Motor neuron (in vitro differentiated cells): ENCODE data around the gene XRCC4. TPM values are rescaled to one million over a fixed set of nuclear protein-coding genes. Genes with fewer than 3 reads are reported as not detected.
A peak's percentile ranks its signal among the peaks of the same experiment; 100 is the strongest.
"Not testable (repeated sequence)": the region's sequence is repeated elsewhere in the genome, so short reads cannot be mapped to it uniquely, and the experiment has no call there.

Experiments used
- ATAC-seq, 8 experiments: fragments of 200-7000 bp; cut with Tn5 transposase; replicated peaks in 6 of 8; 2 replicates each; pipeline ENCODE4 v1.8.0; 2021; ENCODE audit warnings: mild to moderate bottlenecking in 8 of 8, moderate library complexity in 8 of 8
- H3K27ac ChIP-seq, 2 donors: fragments of 250-450 bp; sonication (Bioruptor Pico); 2 replicates each; pipeline ENCODE4 v1.9.0; 2021; ENCODE audit warnings: antibody characterized with exemption in 2 of 2, mild to moderate bottlenecking in 2 of 2, moderate library complexity in 1 of 2
- H3K4me1 ChIP-seq, 2 donors: fragments of 250-450 bp; sonication (Bioruptor Pico); replicated peaks in 1 of 2; 2 replicates each; pipeline ENCODE4 v1.6.1; 2021; ENCODE audit warnings: antibody characterized with exemption in 2 of 2, mild to moderate bottlenecking in 2 of 2, moderate library complexity in 1 of 2
- H3K4me3 ChIP-seq, 5 donors: fragments of 250-450 bp; sonication (Bioruptor Pico); 2 replicates each; pipeline ENCODE4 v1.9.0; 2021; ENCODE audit warnings: antibody characterized with exemption in 5 of 5, mild to moderate bottlenecking in 5 of 5, moderate library complexity in 4 of 5
- WGBS, 10 experiments: fragments of 450-650 bp; shearing (Covaris generic); methylation state at CpG; one replicate each; pipeline ENCODE4 v1.0.0; 2022; 5-methylcytosine and 5-hydroxymethylcytosine counted together
- in situ Hi-C, 9 experiments: fragments of 400-800 bp; cut with MboI; loops; one replicate each; pipeline ENCODE4 v1.15.0; 2021; ENCODE audit warnings: low sequenced_read_pairs in 9 of 9, low pct_unique_long_range_greater_than_20kb in 2 of 9; ENCODE audit not compliant: unreplicated experiment in 9 of 9
- total RNA-seq, 8 experiments: library from RNA; unstranded; fragments of 300-600 nt; gene quantifications; 2 replicates each; pipeline versions ENCODE4 v1.2.3 to v1.2.4, GENCODE V29; 2022

The XRCC4 gene
- total RNA-seq, 8 experiments from 2014 or later = 8.4 to 16.8 (median 11.8) TPM

DNA sequence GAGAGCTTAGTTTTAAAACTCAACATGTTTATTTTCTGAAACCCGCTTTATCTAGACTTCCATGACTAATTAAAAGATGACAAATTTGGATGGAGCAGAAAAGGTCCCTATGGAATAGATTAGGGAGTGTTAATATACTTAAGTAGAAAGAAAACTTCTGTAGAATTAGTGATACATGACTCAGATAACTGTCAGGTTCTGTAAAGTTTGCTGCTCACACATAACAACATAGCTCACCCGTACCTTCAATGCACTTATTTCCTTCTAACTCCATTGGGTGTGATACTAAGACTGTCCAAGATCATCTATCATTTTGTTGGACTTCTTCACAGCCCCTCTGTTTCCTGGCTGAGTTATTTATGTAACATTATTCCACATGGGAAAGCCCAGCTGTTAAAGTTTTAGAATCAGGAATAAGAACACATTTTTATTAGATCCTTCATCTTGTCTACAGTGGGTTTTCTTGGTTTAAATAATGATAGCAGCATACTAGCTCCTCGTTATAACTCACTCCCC, 27.9 kb upstream of the XRCC4 start:
- no peak for ATAC-seq
- no peaks in the 10 kb centered on the region for H3K4me1 ChIP-seq
- H3K4me3 ChIP-seq = no peak overlapping the region
- in situ Hi-C loops = no loop called here
- no peak overlapping the region for H3K27ac ChIP-seq
- 11 to 100% (median 84%) methylated on average over 1 to 3 of the region's 3 CpGs for WGBS, 10 experiments

DNA sequence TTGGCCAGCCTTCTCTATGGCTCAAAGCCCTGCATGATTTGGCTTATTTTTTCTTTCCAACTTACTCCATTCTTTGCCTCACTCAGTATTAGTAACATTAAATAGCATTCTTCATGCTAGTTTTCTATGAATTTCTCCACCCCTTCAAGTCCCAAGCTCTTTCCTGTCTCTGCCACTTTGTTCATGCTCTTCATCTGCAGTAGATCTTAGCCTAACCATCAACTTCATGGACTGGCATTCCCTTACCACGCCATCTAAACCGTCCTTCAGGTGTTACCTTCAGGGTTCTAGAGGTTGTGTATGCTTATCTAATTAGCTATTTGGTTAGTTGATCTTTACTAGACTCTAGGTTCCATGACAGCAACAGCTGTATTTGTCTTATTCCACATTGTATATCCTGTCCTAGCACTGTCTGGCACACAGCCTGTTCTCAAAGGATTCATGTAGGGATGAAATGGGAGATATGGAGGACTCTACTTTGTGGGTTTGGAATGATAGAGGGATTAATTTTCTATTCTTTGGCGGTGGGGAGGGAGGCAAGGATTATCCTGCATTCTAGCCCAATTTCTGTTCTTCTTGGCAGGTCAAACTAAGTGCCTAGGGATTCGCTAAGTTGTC, 26.5 kb upstream of the XRCC4 start:
- in situ Hi-C loops = no loop called here
- Histone ChIP-seq H3K4me3 (no peak overlapping the region), H3K27ac (no peak overlapping the region), H3K4me1 (no peaks in the 10 kb centered on the region)
- no peak for ATAC-seq
- 89 to 100% (median 100%) methylated on average over 1 to 4 of the region's 4 CpGs; no CpG with 5 or more reads in 1 of the 10 experiments for WGBS, 10 experiments

DNA sequence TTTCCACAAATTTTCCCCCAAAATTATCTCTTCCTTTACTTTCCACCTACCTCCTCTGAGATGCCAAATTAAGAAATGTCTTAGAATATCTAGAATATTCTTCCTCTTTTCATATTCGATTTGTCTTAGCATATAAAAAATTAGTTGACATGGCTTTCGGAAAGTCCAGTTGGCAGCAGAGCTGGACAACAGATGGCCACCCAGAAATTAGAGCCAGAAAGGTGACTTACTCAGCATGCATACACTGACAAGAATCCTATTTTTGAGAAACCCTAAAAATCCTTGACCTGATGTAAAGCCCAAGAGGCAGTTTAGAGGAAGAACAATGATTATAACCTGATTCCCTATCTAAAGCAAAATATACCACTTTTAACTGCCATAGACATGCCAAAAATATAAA, 22.2 kb upstream of the XRCC4 start:
- 54 to 100% (median 83%) methylated on average over 1 to 2 of the region's 2 CpGs for WGBS, 10 experiments
- no peak for ATAC-seq
- H3K27ac ChIP-seq = no peak overlapping the region
- no peak overlapping the region for H3K4me3 ChIP-seq
- H3K4me1 ChIP-seq = no peaks in the 10 kb centered on the region
- in situ Hi-C loops = no loop called here

DNA sequence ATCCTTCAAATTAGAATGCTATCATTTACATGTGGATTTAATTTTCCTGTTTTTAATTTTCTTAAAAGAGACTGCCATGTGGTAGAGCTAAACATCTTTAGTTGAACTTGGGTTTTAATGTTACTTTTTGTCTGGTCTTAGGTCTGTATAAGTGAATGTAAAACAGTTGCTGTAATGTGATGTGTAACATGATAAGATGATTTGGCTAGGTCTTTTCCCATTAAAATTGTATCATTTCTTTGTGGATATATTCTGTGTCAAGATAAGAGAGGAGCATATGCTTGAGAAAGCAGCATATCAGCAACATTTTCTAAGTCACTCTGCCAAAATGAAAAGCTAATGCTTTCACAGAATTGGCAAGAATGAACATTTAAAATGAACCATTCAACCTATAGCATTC, 18.6 kb upstream of the XRCC4 start:
- Histone ChIP-seq H3K4me1 (no peaks in the 10 kb centered on the region), H3K4me3 (no peak overlapping the region), H3K27ac (no peak overlapping the region)
- in situ Hi-C loops = no loop called here
- ATAC-seq = no peak

DNA sequence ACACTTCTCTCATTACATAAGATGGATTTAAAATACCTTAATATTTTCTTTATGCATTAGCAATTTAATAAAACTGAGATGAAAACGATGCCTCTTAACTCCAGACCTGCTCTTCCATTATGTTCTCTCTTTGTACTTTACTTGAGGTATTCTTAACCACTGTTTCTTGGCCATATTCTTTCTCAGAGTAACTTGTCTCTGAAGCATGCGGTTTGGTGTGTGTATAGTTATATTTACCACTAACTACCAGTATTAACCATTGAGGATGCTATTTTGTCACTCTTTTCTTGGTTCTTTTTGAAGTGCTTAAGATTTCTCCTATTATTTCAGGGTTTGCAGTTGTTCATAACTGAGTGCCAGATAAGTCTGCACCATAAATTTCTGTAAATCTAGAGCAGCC, 18.0 kb upstream of the XRCC4 start:
- Histone ChIP-seq H3K4me3 (no peak overlapping the region), H3K27ac (no peak overlapping the region), H3K4me1 (no peaks in the 10 kb centered on the region)
- in situ Hi-C loops = no loop called here
- WGBS, 10 experiments = 0 to 100% (median 92%) methylated on average over 1 to 2 of the region's 2 CpGs; no CpG with 5 or more reads in 1 of the 10 experiments
- ATAC-seq = no peak

DNA sequence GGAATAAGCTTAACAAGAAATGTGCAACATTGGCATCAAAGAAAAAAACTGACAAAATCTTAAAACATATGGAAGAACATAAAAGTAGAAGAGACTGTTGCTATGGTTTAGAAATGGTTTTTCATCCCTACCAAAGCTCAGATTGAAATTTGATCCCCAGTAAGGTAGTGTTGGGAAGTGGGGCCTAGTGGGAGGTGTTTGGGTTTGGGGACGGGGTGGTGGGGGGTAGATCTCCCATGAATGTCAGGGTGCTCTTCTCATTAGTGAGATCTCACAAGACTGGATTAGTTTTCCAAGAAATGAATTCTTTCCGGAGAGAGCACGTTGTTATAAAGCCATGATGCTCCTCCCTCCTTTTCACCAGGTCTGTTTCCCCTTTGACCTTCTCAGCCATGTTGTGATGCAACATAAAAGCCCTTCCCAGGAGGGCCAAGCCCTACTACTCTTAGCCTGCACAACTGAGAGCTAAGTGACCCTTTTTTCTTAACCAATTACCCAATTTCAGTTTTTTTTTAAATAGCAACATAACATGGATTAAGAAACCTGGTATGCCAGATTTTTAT, 10.7 kb upstream of the XRCC4 start:
- Histone ChIP-seq H3K27ac (no peak overlapping the region), H3K4me3 (no peak overlapping the region), H3K4me1 (peaks cover 0 to 6% of the 10 kb centered on the region in 2 donors)
- ATAC-seq = no peak
- in situ Hi-C loops = no loop called here
- 50 to 100% (median 59%) methylated on average over 1 to 2 of the region's 3 CpGs; no CpG with 5 or more reads in 6 of the 10 experiments for WGBS, 10 experiments

DNA sequence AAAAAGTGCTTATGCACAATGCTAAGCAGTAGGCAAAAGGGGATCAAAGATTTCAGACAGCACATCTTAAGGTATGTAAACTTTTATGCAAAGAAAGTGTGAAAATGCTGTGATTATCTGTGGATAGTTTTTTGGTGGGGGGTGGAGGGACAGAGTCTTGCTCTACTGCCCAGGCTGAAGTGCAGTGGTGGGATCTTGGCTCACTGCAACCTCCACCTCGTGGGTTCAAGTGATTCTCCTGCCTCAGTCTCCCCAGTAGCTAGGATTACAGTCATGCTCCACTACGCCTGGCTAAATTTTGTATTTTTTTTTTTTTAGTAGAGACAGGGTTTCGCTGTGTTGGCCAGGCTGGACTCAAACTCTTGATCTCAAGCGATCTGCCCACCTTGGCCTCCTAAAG, 10.0 kb upstream of the XRCC4 start:
- H3K27ac ChIP-seq, H3K4me3 ChIP-seq, ATAC-seq, H3K4me1 ChIP-seq, in situ Hi-C loops: not testable (repeated sequence)
- WGBS, 10 experiments = 83 to 100% (median 100%) methylated on average over 1 to 4 of the region's 4 CpGs; no CpG with 5 or more reads in 3 of the 10 experiments

DNA sequence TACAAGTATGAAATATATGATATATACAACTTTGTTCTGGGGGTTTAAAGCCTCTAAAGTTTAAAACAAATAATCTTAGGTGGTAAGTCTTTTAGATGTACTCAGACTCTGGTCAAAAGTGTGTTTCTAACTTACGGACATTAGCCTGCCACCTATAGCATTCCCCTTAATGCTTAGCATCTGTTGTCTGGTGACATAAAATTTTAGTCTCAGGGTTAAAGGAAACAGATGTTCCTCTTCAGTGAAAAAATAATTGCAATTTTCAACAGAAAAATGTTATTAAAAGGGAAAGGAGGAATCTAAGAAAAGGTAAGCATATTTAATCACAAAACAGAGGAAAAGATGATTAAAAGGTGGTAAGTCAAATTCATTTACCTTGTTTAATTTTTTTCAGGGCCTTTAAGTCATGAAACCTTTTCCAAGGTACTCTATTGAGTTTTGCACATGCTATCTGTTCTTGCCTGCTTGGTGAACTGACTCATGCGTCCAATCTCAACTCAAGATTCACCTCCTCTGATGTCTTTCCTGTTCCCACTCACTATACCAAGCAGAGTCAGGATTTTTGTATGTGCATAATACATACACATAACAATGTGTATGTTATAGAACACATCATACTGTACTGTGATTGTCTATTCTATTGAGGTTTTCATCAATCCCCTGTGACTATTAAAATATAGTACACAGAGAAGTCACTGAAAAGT, 8.1 kb upstream of the XRCC4 start:
- H3K4me1 ChIP-seq = peaks cover 0 to 6% of the 10 kb centered on the region in 2 donors
- no peak overlapping the region for H3K27ac ChIP-seq
- 61 to 100% (median 100%) methylated on average over 1 to 2 of the region's 2 CpGs; no CpG with 5 or more reads in 1 of the 10 experiments for WGBS, 10 experiments
- H3K4me3 ChIP-seq = no peak overlapping the region
- in situ Hi-C loops = no loop called here
- no peak for ATAC-seq

DNA sequence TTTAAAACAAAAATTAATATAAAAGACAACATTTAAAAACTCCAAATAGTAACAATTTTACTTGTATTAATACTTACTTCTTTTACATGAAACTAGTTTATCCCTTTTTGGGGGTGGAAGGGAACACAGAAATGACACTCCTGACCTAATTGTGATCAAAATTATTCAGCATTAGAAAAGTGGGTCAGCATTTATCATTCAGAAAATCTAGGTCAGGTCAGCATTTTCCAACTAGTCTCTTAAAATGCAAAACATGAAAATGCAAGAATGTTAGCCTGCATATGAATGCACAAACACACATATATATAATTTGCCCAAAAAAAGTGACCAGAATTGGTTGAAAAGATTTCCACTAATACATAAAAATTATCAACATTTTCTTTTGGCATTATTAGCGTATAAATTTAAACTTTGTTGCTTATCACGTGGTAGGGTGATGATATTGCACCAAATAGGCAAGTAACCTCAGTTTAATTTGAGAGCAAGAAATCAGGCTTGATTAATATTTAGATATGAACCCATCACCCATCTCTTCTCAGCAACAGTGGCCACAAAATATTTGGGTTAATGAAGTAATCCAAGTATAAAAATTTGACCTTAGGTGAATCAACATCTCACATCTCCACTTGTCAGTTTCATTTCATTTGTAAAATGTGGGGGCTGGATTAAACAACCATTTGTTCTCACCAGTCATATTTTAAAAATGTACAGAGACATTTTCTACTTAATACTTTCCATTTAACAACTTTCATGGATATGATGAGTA, 5.9 kb upstream of the XRCC4 start:
- in situ Hi-C loops = no loop called here
- no peak overlapping the region for H3K27ac ChIP-seq
- H3K4me1 ChIP-seq = peaks cover 0 to 13% of the 10 kb centered on the region in 2 donors
- no peak overlapping the region for H3K4me3 ChIP-seq
- ATAC-seq = peak in 1 of 8 experiments; percentile 26
- 20 to 100% (median 75%) methylated on average over 1 to 2 of the region's 2 CpGs; no CpG with 5 or more reads in 3 of the 10 experiments for WGBS, 10 experiments

DNA sequence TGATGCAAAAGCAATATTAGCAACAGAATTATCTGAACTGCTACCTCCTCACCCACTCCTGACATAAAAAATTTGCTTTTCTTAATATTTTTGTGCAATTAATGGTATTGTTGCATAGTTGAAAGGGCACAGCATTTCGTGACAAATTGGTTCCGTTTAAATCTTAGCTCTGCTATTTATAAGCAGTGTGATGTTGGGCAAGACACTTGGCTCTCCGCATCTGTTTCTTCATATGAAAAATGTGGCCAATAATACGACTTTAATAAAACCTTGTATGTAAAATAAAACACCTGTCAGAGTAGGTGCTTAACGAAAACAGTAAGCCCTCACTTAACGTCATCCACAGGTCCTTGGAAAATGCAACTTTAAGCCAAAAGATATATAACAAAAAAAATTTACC, 4.4 kb upstream of the XRCC4 start:
- 11 to 98% (median 90%) methylated on average over 2 to 6 of the region's 6 CpGs; no CpG with 5 or more reads in 1 of the 10 experiments for WGBS, 10 experiments
- in situ Hi-C loops = no loop called here
- Histone ChIP-seq H3K27ac (no peak overlapping the region), H3K4me1 (peaks cover 0 to 13% of the 10 kb centered on the region in 2 donors), H3K4me3 (no peak overlapping the region)
- no peak for ATAC-seq

DNA sequence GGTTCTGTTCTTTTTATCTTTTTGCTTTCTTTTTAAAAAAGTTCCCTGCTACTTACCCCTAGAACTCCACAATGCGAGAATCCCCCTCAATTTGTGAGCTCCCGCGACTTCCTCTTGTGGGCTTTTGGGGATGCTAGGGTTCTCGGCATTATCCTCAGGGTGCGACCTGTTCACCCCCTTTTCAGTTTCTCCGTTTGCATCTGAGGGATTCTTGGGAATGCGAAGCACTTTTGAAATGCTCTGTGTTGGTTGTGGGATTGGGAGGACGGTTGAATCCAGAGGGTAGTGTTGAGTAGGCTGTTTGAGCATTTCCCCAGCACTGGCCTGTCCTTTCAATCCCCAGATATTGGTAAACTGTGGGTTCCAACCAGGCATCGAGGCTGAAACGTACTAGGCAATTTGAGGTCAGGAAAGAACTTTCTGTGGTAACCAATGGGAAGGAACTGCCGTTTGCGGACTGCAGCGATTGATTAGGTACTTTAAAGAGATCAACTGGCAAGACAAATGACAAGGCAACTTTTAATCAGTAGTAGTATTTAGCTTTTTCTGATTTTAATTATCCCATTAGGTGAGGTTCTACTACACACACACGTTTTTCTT, 415 bp downstream of the XRCC4 start:
- Histone ChIP-seq H3K27ac (peak overlapping the region; percentile 71 to 81), H3K4me1 (peaks cover 0 to 16% of the 10 kb centered on the region in 2 donors), H3K4me3 (peak overlapping the region; percentile 69 to 99 (median 86))
- WGBS, 10 experiments = 0 to 13% (median 5%) methylated on average over 1 to 14 of the region's 14 CpGs; no CpG with 5 or more reads in 1 of the 10 experiments
- ATAC-seq = peak in 7 of 8 experiments; percentile 1 to 12 (median 4)
- in situ Hi-C loops = no loop called here

DNA sequence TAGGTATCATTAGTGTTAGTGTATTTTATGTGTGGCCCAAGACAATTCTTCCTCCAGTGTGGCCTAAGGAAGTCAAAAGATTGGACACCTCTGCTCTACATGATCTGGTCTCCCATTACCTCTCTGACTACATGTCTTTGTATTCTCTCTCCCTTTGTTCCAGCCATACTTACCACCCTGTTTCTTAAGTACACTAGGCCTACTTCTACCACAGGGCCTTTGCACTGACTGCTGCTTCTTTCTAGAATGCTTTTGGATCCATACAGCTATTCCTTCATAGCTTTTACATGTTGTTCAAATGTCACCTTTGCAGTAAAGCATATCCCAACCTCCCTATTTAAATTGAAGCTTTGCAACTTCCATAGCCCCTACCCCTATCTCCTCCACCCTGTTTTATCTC, 5.4 kb downstream of the XRCC4 start:
- H3K4me1 ChIP-seq = peaks cover 0 to 9% of the 10 kb centered on the region in 2 donors
- no peak overlapping the region for H3K27ac ChIP-seq
- no peak for ATAC-seq
- H3K4me3 ChIP-seq = no peak overlapping the region
- in situ Hi-C loops = no loop called here

DNA sequence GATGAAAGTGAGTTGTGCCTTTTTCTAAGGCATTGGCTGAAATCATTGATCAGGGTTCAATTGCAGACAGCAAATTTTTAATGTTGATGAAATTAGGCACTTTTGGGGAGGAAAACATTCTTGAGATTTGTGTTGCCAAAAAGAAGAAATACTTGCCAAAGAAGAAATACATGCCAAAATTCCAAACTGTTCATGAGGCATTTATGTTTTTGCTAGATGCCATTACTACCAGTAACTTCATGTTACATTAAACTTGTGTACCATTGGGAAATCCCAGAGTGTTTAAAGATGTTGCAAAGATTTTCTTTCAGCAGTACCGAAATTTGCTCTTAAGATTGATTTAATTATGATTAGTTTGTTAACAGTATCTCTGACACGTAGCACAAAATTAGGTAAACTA, 7.0 kb downstream of the XRCC4 start:
- 40 to 100% (median 87%) methylated on average over 1 to 2 of the region's 2 CpGs for WGBS, 10 experiments
- in situ Hi-C loops = no loop called here

More for the DNA sequence above, 7.0 kb downstream of the XRCC4 start:
- no peak overlapping the region for H3K27ac ChIP-seq
- H3K4me3 ChIP-seq = no peak overlapping the region
- ATAC-seq = no peak
- no peaks in the 10 kb centered on the region for H3K4me1 ChIP-seq
